ENCODE data around the gene ATG9A.

Gene ATG9A

GRCh38 chr2:219221957-219222518 lies 7.4 kb downstream of the ATG9A start:
- in situ Hi-C loops (cut with MboI; ENCODE audit: low sequenced_read_pairs) = no loop called here

- in situ Hi-C loops (cut with MboI; ENCODE audit: low sequenced_read_pairs) = no loop called here
Measured at GRCh38 chr2:219220652-219221402, 8.6 kb downstream of the ATG9A start.

- in situ Hi-C loops (cut with MboI; ENCODE audit: low sequenced_read_pairs) = no loop called here
Measured at GRCh38 chr2:219219784-219220532, 9.5 kb downstream of the ATG9A start.

GRCh38 chr2:219218732-219219701 lies 10.4 kb downstream of the ATG9A start, which contains the start of gene ABCB6:
Gene ABCB6, minus strand, starts transcription at chr2:219218958. Its CDS starts 285 bp downstream, at chr2:219218673.
- in situ Hi-C loops (cut with MboI; ENCODE audit: low sequenced_read_pairs) = no loop called here

GRCh38 chr2:219218217-219218731 lies 11.2 kb downstream of the ATG9A start:
- in situ Hi-C loops (cut with MboI; ENCODE audit: low sequenced_read_pairs) = no loop called here

GRCh38 chr2:219216535-219216915 lies 12.9 kb downstream of the ATG9A start:
- in situ Hi-C loops (cut with MboI; ENCODE audit: low sequenced_read_pairs) = no loop called here

GRCh38 chr2:219215871-219216534 lies 13.4 kb downstream of the ATG9A start:
- in situ Hi-C loops (cut with MboI; ENCODE audit: low sequenced_read_pairs) = no loop called here

GRCh38 chr2:219214786-219215185 lies 14.7 kb downstream of the ATG9A start:
- in situ Hi-C loops (cut with MboI; ENCODE audit: low sequenced_read_pairs) = no loop called here

- in situ Hi-C loops (cut with MboI; ENCODE audit: low sequenced_read_pairs) = no loop called here
Measured at GRCh38 chr2:219214141-219214540, 15.3 kb downstream of the ATG9A start.

- in situ Hi-C loops (cut with MboI; ENCODE audit: low sequenced_read_pairs) = no loop called here
Measured at GRCh38 chr2:219213486-219214071, 15.9 kb downstream of the ATG9A start.

GRCh38 chr2:219213026-219213415 lies 16.4 kb downstream of the ATG9A start:
- in situ Hi-C loops (cut with MboI; ENCODE audit: low sequenced_read_pairs) = no loop called here

GRCh38 chr2:219210886-219211362 lies 18.5 kb downstream of the ATG9A start:
- in situ Hi-C loops (cut with MboI; ENCODE audit: low sequenced_read_pairs) = no loop called here

GRCh38 chr2:219210196-219210885 lies 19.1 kb downstream of the ATG9A start:
- in situ Hi-C loops (cut with MboI; ENCODE audit: low sequenced_read_pairs) = no loop called here

GRCh38 chr2:219209236-219210195 lies 19.9 kb downstream of the ATG9A start:
- in situ Hi-C loops (cut with MboI; ENCODE audit: low sequenced_read_pairs) = no loop called here

GRCh38 chr2:219207884-219208740 lies 21.3 kb downstream of the ATG9A start:
- in situ Hi-C loops (cut with MboI; ENCODE audit: low sequenced_read_pairs) = no loop called here

- in situ Hi-C loops (cut with MboI; ENCODE audit: low sequenced_read_pairs) = no loop called here
Measured at GRCh38 chr2:219207134-219207883, 22.1 kb downstream of the ATG9A start.

Data from hTERT RPE-1 (cell line).